HepG2 (cell line): ENCODE data around the gene CHMP6. TPM values are rescaled to one million over a fixed set of nuclear protein-coding genes. Genes with fewer than 3 reads are reported as not detected.

ENCODE experiments used
- ATF4 ChIP-seq, 2 experiments: fragments of 450-650 bp in 1 of 2; sonication (generic) in 1 of 2; formaldehyde crosslinking; IDR thresholded peaks; 2 replicates each; pipeline versions ENCODE4 v1.5.0 to v1.8.0; 2020 to 2022; ENCODE audit warnings: mild to moderate bottlenecking in 1 of 2, missing genetic modification reagents in 1 of 2
- ATF5 ChIP-seq: sonication (generic); formaldehyde crosslinking; IDR thresholded peaks from 2 replicates; pipeline ENCODE4 v1.4.0; 2020; ENCODE audit warnings: mild to moderate bottlenecking, low read depth, missing genetic modification reagents
- GZF1 ChIP-seq: sonication (generic); formaldehyde crosslinking; IDR thresholded peaks from 2 replicates; pipeline ENCODE4 v1.5.1; 2020; ENCODE audit warnings: mild to moderate bottlenecking, missing genetic modification reagents
- HIC2 ChIP-seq: sonication (generic); formaldehyde crosslinking; IDR thresholded peaks from 2 replicates; pipeline ENCODE4 v1.9.0; 2022; ENCODE audit warnings: low read depth, missing genetic modification reagents
- TBP ChIP-seq: sonication (generic); formaldehyde crosslinking; IDR thresholded peaks from 2 replicates; pipeline ENCODE4 v1.5.0; 2020; ENCODE audit warnings: missing genetic modification reagents
- WIZ ChIP-seq: sonication (generic); formaldehyde crosslinking; IDR thresholded peaks from 2 replicates; pipeline ENCODE4 v1.5.1; 2020; ENCODE audit warnings: mild to moderate bottlenecking, missing genetic modification reagents
- ZBTB4 ChIP-seq: sonication (generic); formaldehyde crosslinking; IDR thresholded peaks from 2 replicates; pipeline ENCODE4 v1.4.0; 2020; ENCODE audit warnings: missing genetic modification reagents, mild to moderate bottlenecking, borderline replicate concordance
- ZBTB49 ChIP-seq: sonication (generic); formaldehyde crosslinking; IDR thresholded peaks from 2 replicates; pipeline ENCODE4 v1.4.0; 2020; ENCODE audit warnings: missing genetic modification reagents, borderline replicate concordance
- ZSCAN25 ChIP-seq: sonication (generic); formaldehyde crosslinking; IDR thresholded peaks from 2 replicates; pipeline ENCODE4 v1.8.0; 2022; ENCODE audit warnings: mild to moderate bottlenecking, missing genetic modification reagents
- polyA plus RNA-seq, 8 experiments: library from polyadenylated mRNA; depleted of rRNA in 3 of 8; stranded (reverse) in 7 of 8; unstranded in 1 of 8; fragments of >200 nt; fragmentation: Illumina TruSeq in 4 of 8; extraction: Trizol in 4 of 8; gene quantifications; 2 replicates each; pipeline versions ENCODE4 v1.2.1 to v1.2.3, GENCODE V29; 2011 to 2016; ENCODE audit warnings: low read depth in 4 of 8, missing spikeins in 1 of 8, mixed read lengths in 1 of 8; ENCODE audit not compliant: insufficient read depth in 1 of 8
- total RNA-seq, 5 experiments: library from RNA; depleted of rRNA; stranded (reverse); fragments of >200 nt; fragmentation: Illumina TruSeq; extraction: Trizol; gene quantifications; 2 replicates each; pipeline ENCODE4 v1.2.3, GENCODE V29; 2016; ENCODE audit warnings: low read depth in 1 of 5

Gene CHMP6
- total and polyA plus RNA-seq, 2 of the 13 experiments (the other 11 are each of a cell fraction or from before 2014, with no cell fraction given), result 11.1 to 24.2 TPM

GRCh38 chr17:81037026-81037797, 45.6 kb downstream of the CHMP6 start (continued):
- TF ChIP-seq ATF4 (CRISPR knock-in tag; IDR thresholded peaks at IDR 0.05), result 0 out of 4 replicates have a peak, but pooled peaks of 1 of the 2 experiments have one; percentile 28
- TF ChIP-seq HIC2 (CRISPR knock-in tag), result peak; percentile 56; the same call in 1 of the 2 replicates
- no peak for TF ChIP-seq ZSCAN25 (CRISPR knock-in tag)
- TF ChIP-seq ATF5, result no peak
- TF ChIP-seq GZF1, result no peak
- TF ChIP-seq ZBTB4 (CRISPR knock-in tag), result peak; percentile 96
- TF ChIP-seq WIZ (CRISPR knock-in tag), result peak; percentile 63; the same call in 1 of the 2 replicates
- no peak for TF ChIP-seq TBP
- TF ChIP-seq ZBTB49 (CRISPR knock-in tag), result 0 out of 2 replicates have a peak, but pooled peaks have one; percentile 42
